Measurements from ENCODE around the gene DNAJB1.
"Not testable (repeated sequence)": the region's sequence is repeated elsewhere in the genome, so short reads cannot be mapped to it uniquely, and the experiment has no call there.

DNAJB1 gene

GRCh38 chr19:14519860-14520407 lies 1.7 kb upstream of the DNAJB1 start:
- no peak for DNase-seq

- no peak for DNase-seq
Observed at GRCh38 chr19:14519245-14519859, 1.2 kb upstream of the DNAJB1 start.

- no peak for DNase-seq
Observed at GRCh38 chr19:14517446-14517839, 754 bp downstream of the DNAJB1 start.

- no peak for DNase-seq
Observed at GRCh38 chr19:14516746-14517438, 1.3 kb downstream of the DNAJB1 start.

GRCh38 chr19:14516048-14516534 lies 2.1 kb downstream of the DNAJB1 start:
- DNase-seq, result no peak

GRCh38 chr19:14515501-14516047 lies 2.6 kb downstream of the DNAJB1 start:
- DNase-seq, result no peak

GRCh38 chr19:14514215-14514863 lies 3.9 kb downstream of the DNAJB1 start:
- DNase-seq, result no peak

GRCh38 chr19:14512406-14512961 lies 5.7 kb downstream of the DNAJB1 start:
- no peak for DNase-seq

- no peak for DNase-seq
Observed at GRCh38 chr19:14511229-14511593, 7.0 kb downstream of the DNAJB1 start.

GRCh38 chr19:14510311-14511228 lies 7.6 kb downstream of the DNAJB1 start:
- no peak for DNase-seq

GRCh38 chr19:14507704-14508542 lies 10.3 kb downstream of the DNAJB1 start:
- DNase-seq, result no peak

GRCh38 chr19:14505488-14506239 lies 12.5 kb downstream of the DNAJB1 start:
- no peak for DNase-seq

GRCh38 chr19:14504575-14504974 lies 13.6 kb downstream of the DNAJB1 start:
- not testable (repeated sequence) for DNase-seq

- no peak for DNase-seq
Observed at GRCh38 chr19:14503285-14503684, 14.9 kb downstream of the DNAJB1 start.

- no peak for DNase-seq
Observed at GRCh38 chr19:14502334-14503092, 15.7 kb downstream of the DNAJB1 start.

GRCh38 chr19:14497228-14497921 lies 20.8 kb downstream of the DNAJB1 start:
- no peak for DNase-seq

GRCh38 chr19:14496834-14497227 lies 21.4 kb downstream of the DNAJB1 start:
- DNase-seq, result no peak

- DNase-seq, result peak; percentile 88
Observed at GRCh38 chr19:14496029-14496833, 22.0 kb downstream of the DNAJB1 start, which contains the start of gene GIPC1. Gene GIPC1, minus strand, starts transcription at chr19:14496127. Its CDS starts 13,151 bp downstream, at chr19:14482976.

All from NCI-H2029 treated with DMSO at 0.1 percent for 48 hours (cell line).